ENCODE measurements around the gene SEMG1. TPM values are rescaled to one million over a fixed set of nuclear protein-coding genes. Genes with fewer than 3 reads are reported as not detected.

Gene SEMG1
- total RNA-seq, 1 donor from 2014 or later, result not detected

GRCh38 chr20:45257711-45258110 lies 50.9 kb downstream of the SEMG1 start:
- Mint-ChIP-seq H3K36me3 (ENCODE audit: insufficient read depth) (no peaks in the 10 kb centered on the region), H3K27ac (no peak overlapping the region), H3K4me3 (ENCODE audit: low read depth) (no peak overlapping the region), H3K27me3 (peaks cover 31% of the 10 kb centered on the region), H3K9me3 (ENCODE audit: low read depth) (no peaks in the 10 kb centered on the region), H3K4me1 (ENCODE audit: low read depth) (no peaks in the 10 kb centered on the region)
- TF ChIP-seq CTCF (IDR thresholded peaks at IDR 0.05; ENCODE audit: unreplicated experiment), result no peak
- no peak for DNase-seq (ENCODE audit: low spot score, unreplicated experiment)

GRCh38 chr20:45258259-45258658 lies 51.4 kb downstream of the SEMG1 start:
- Mint-ChIP-seq H3K9me3 (ENCODE audit: low read depth) (no peaks in the 10 kb centered on the region), H3K36me3 (ENCODE audit: insufficient read depth) (no peaks in the 10 kb centered on the region), H3K27me3 (peaks cover 34% of the 10 kb centered on the region), H3K27ac (no peak overlapping the region), H3K4me1 (ENCODE audit: low read depth) (no peaks in the 10 kb centered on the region), H3K4me3 (ENCODE audit: low read depth) (no peak overlapping the region)
- TF ChIP-seq CTCF (IDR thresholded peaks at IDR 0.05; ENCODE audit: unreplicated experiment), result no peak
- DNase-seq (ENCODE audit: low spot score, unreplicated experiment), result no peak

DNA sequence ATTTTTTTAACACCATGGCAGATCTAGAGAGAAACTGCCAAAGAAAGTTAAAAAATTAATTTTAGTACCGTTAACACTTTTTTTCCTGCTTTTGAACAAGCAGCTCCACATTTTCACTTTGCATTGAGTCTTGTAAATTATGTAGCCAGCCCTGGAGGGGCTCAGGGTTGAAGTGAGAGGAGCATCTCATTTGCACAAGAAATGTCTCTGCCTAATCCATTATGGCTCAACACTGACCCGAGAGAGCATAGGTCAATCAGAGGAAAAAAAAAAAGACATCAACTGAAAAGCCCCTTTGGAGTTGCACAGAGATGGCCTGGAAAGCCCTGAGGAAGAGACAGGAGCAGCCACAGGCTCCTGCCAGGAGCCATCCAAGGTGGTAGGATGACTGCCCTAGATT lies 51.8 kb downstream of the SEMG1 start:
- Mint-ChIP-seq H3K4me1 (ENCODE audit: low read depth) (no peaks in the 10 kb centered on the region), H3K9me3 (ENCODE audit: low read depth) (no peaks in the 10 kb centered on the region), H3K36me3 (ENCODE audit: insufficient read depth) (no peaks in the 10 kb centered on the region), H3K27me3 (peaks cover 31% of the 10 kb centered on the region), H3K4me3 (ENCODE audit: low read depth) (no peak overlapping the region), H3K27ac (no peak overlapping the region)
- no peak for DNase-seq (ENCODE audit: low spot score, unreplicated experiment)
- no peak for TF ChIP-seq CTCF (IDR thresholded peaks at IDR 0.05; ENCODE audit: unreplicated experiment)

Other genes starting within 250 kb of the SEMG1 start
- 40.1 and 40.9 TPM in 2 replicates for gene TOMM34, start 246.6 kb upstream of the SEMG1 start, total RNA-seq
- gene STK4, start 240.5 kb upstream of the SEMG1 start, total RNA-seq, result 36.3 and 37.4 TPM in 2 replicates
- gene KCNS1, start 105.9 kb upstream of the SEMG1 start, total RNA-seq, result 0.07 and 0.12 TPM in 2 replicates
- gene WFDC5, start 91.9 kb upstream of the SEMG1 start, total RNA-seq, result not detected in 2 replicates
- not detected in 2 replicates for gene WFDC12, start 82.6 kb upstream of the SEMG1 start, total RNA-seq
- not detected in 2 replicates for gene PI3, start 32.1 kb upstream of the SEMG1 start, total RNA-seq
- gene SEMG2, start 14.3 kb downstream of the SEMG1 start, total RNA-seq, result not detected in 2 replicates
- gene SLPI, start 47.5 kb downstream of the SEMG1 start, total RNA-seq, result not detected in 2 replicates
- gene RBPJL, start 99.8 kb downstream of the SEMG1 start, total RNA-seq, result 1.4 and 1.5 TPM in 2 replicates
- 0.20 TPM in 1 of 2 replicates, not detected in the other for gene MATN4, start 101.3 kb downstream of the SEMG1 start, total RNA-seq
- gene SDC4, start 141.4 kb downstream of the SEMG1 start, total RNA-seq, result 112 and 121 TPM in 2 replicates
- 31.1 and 31.9 TPM in 2 replicates for gene SYS1, start 156.1 kb downstream of the SEMG1 start, total RNA-seq
- not detected in 2 replicates for gene TP53TG5, start 171.3 kb downstream of the SEMG1 start, total RNA-seq
- 22.0 and 23.2 TPM in 2 replicates for gene DBNDD2, start 201.3 kb downstream of the SEMG1 start, total RNA-seq
- 85.1 and 87.7 TPM in 2 replicates for gene PIGT, start 209.1 kb downstream of the SEMG1 start, total RNA-seq